PC-3 (cell line): ENCODE results near the gene SAMD8.

Source experiments
- EZH2phosphoT487 ChIP-seq: fragments of 300-600 bp; sonication (generic); IDR thresholded peaks from 2 replicates; pipeline ENCODE4 v1.6.1; 2018; ENCODE audit warnings: mild to moderate bottlenecking, antibody characterized with exemption, low read length, borderline replicate concordance
- TF ChIP-seq, protein P1 (sequence below): fragments of 300-600 bp; sonication (generic); conservative IDR thresholded peaks from 2 replicates; pipeline ENCODE4 v1.5.1; 2017; ENCODE audit warnings: antibody characterized with exemption, low read depth, mild to moderate bottlenecking, low read length

DNA sequence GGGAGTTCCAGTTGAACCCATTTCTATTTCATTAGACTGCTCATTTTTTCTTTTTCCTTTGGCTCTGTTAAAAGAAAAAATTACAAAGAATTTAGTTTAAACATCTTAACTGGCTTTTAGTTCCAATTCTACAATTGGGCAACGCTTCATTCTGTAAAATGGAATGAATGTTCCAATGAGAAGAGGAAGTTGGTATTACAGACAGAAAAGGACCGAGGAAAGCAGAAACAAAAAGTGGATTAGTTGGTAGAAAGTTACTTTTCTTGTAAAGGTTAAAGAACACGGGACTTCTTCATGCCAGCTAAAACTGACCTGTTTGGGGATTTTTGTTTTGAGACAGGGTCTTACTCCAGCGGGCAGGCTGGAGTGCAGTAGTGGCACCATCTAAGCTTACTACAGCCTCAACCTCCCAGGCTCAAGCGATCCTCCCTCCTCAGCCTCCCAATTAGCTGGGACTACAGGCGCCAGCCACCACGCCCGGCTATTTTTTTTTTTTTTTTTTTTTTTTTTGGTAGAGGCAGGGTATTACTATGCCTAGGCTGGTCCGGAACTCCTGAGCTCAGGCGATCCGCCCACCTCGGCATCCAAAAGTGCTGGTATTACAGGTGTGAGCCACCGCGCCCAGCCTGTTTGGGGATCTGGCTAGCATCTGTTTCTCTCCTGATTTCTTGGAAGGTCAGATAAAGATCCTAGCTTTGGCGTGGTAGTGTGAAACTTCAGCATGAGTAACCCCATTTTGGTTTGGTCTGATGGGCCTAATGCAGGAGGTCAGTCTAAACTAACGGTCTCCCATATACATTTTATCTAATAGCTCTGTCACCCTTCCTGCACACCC is 97.8 kb downstream of the SAMD8 start:
- TF ChIP-seq, protein P1, sequence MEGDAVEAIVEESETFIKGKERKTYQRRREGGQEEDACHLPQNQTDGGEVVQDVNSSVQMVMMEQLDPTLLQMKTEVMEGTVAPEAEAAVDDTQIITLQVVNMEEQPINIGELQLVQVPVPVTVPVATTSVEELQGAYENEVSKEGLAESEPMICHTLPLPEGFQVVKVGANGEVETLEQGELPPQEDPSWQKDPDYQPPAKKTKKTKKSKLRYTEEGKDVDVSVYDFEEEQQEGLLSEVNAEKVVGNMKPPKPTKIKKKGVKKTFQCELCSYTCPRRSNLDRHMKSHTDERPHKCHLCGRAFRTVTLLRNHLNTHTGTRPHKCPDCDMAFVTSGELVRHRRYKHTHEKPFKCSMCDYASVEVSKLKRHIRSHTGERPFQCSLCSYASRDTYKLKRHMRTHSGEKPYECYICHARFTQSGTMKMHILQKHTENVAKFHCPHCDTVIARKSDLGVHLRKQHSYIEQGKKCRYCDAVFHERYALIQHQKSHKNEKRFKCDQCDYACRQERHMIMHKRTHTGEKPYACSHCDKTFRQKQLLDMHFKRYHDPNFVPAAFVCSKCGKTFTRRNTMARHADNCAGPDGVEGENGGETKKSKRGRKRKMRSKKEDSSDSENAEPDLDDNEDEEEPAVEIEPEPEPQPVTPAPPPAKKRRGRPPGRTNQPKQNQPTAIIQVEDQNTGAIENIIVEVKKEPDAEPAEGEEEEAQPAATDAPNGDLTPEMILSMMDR = no peak
- no peak for TF ChIP-seq EZH2phosphoT487
